Jurkat, Clone E6-1 (cell line): ENCODE data around the gene IFNG. TPM values are rescaled to one million over a fixed set of nuclear protein-coding genes. Genes with fewer than 3 reads are reported as not detected.
"Not testable (repeated sequence)": the region's sequence is repeated elsewhere in the genome, so short reads cannot be mapped to it uniquely, and the experiment has no call there.

Experiments used
- DNase-seq: peaks from one replicate; pipeline ENCODE4 v3.0.0-alpha.2; 2011; ENCODE audit warnings: low read depth, low spot score
- H3K4me3 ChIP-seq: 2 replicates; pipeline ENCODE4 v1.5.1; 2011; ENCODE audit warnings: mild to moderate bottlenecking, low read length, control low read depth, moderate library complexity
- polyA plus RNA-seq: library from polyadenylated mRNA; unstranded; fragments of >200 nt; gene quantifications from one replicate; pipeline ENCODE4 v1.2.1, GENCODE V29; 2012; ENCODE audit warnings: missing spikeins; ENCODE audit not compliant: insufficient read length, insufficient read depth

IFNG gene
- not detected for polyA plus RNA-seq

GRCh38 chr12:68159681-68160304 lies at the start of gene IFNG:
Gene IFNG, minus strand, starts transcription at chr12:68159740. Its CDS starts 125 bp downstream, at chr12:68159615.
- no peak for DNase-seq
- H3K4me3 ChIP-seq: no peak within 1 kb of the TSS

DNA sequence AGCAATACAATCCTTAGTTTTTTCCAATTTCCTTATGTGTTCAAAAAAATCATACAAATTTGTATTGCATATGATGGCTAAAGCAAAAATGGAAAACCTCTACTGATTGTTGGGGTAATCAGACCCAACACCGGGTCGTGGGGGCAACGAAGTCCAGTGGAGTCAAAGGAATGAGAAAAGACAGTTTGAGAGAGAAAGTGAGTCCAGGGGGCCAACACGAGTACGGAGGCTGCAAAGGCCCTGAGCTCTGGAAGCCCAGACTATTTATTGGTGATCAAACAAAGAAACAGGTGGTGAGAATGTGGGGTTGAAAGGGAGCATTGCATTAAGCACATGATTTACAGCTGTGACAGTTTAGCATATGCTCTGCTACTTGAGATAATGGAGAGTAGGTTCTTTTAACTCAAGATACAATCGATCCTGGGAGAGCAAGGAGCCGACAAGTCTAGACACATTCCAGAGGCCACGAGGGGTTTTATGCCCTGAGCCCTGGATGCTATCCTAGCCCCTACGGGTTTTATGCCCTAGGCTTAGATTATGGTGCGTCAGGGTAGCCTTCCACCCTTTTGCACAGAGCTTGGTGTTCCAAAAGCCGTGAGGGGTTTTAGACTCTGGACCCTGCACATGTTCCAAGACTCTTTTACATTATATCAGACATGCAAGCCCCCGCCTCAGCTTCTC lies 49.6 kb upstream of the IFNG start:
- not testable (repeated sequence) for H3K4me3 ChIP-seq, DNase-seq

DNA sequence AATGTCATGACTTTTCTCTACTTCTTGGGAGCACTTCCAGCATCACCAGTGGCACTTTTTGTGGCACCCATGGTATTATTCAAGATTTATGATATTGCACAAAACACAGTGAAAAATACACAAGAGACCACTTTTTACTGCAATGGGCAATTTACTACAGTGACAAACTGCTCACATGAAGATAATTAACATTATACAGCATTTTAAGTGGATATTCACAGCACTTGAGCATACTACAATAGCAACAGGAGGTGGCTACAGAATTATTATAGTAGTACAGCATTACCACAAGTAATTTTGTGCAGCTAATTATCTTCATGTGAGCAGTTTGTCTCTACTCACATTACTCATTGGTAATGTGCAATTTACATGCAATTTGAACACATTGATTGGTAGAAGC lies 47.7 kb upstream of the IFNG start:
- H3K4me3 ChIP-seq: no peak overlapping the region
- DNase-seq: no peak

- no peak for DNase-seq
These were observed 46.9 kb upstream of the IFNG start for GRCh38 chr12:68206446-68206845.

DNA sequence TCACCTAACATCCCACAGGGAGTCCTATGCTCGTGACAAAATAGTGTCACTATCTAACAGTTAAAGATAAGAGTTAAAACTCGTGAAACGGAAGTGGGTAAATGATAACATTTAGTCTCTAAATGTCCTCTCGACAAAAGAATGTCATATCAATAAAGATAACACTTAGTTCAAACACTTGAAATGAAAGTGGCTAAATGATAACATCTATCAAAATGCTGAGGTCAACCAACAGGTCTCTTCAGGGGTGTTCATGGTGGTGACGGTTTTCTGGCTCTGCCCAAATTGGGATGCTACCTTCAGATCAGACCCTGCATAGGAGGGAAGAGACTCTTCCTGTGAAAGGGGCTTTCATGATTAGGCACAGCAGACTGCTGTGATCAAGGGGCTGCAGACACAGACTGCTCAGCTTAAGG lies 43.9 kb upstream of the IFNG start:
- H3K4me3 ChIP-seq: no peak overlapping the region
- DNase-seq: peak; percentile 90

More at GRCh38 chr12:68206446-68206845, 46.9 kb upstream of the IFNG start:
- H3K4me3 ChIP-seq: no peak overlapping the region

DNA sequence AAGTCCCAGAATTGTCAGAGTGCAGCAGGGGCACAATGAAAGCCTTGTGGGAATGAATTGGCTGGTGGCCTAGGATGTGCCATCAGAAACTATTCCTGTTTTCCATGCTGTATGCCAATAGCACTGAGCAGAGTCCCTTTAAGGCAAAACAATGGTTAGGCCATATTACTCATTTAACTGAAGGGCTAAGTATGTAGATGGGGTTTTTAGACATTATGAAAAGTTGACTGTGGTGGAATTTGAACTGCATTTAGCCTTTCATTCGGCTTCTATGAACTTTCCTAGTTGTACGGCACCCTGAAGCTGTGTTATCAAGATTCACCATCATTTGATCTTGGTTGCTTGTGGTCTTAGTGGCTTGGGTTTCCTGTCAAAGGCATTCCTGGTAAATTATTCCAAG lies 41.3 kb upstream of the IFNG start:
- peak; percentile 37 for DNase-seq
- no peak overlapping the region for H3K4me3 ChIP-seq

- DNase-seq: no peak
- H3K4me3 ChIP-seq: no peak overlapping the region
These were observed 39.6 kb upstream of the IFNG start for GRCh38 chr12:68199127-68199526.

DNA sequence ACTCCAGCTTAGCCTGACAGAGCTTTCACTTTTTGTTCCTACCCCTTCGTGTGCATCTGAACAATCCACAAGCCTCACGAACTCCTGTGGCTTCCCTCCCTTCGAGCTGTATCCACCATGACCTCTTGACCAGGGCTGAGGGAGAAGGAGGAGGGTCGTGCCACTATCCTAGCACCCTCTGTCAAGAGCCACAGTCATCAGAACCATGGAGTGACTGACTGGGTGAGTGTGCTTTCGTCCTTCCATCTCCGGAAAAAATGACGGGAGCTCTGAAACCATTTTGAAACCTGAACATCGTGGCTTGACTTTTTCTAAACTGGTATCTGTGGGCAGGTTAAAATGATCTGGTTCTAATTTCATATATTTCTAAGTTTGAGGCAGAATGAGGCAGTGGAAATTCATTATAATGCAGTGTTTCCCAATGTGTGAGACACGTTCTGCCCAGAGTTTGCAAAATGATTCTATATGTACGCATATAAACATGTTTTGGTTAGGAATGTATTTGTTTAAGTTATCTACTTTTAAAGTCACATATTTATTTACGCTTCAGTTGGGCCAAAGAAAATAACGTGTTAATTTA lies 39.1 kb upstream of the IFNG start:
- DNase-seq: no peak
- no peak overlapping the region for H3K4me3 ChIP-seq

DNA sequence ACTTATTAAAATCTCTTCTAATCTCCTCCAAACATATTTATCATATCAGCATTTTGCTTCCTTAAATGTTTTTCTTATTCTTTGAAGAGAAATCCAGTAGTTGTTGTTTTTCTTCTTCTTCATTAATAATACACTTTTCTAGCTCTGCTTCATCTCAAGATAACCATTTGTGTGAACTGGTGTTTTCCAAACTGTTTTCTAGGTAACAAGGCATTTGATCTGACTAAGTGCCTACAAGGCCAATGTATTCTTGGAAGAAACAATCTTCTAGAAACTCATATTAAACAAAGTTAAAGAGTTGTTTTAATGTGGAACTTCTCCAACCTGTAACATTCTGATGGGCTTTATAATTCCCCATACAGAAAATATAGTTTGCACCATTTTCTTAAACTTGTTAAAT lies 30.8 kb upstream of the IFNG start:
- DNase-seq: no peak
- H3K4me3 ChIP-seq: no peak overlapping the region

DNA sequence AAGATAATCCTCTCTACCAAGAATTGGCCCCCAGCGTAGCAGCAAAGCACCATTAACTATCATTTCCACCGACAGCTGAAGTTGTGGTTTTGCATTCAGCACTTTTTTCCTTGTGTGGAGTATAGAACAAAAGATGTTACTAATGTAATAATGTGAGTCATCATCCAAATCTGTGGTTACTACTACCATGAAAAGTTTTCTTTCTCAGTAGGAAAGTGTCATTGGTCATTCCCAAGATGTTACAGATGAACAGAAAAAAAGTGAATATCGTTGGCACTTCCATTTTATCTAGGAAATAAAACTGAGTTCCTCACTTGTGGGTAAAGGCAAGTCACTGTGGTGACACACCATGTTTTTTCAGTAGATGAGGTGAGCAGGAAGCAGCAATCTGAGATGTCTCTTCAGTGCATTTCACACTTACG lies 30.3 kb upstream of the IFNG start:
- no peak overlapping the region for H3K4me3 ChIP-seq
- peak; percentile 19 for DNase-seq

DNA sequence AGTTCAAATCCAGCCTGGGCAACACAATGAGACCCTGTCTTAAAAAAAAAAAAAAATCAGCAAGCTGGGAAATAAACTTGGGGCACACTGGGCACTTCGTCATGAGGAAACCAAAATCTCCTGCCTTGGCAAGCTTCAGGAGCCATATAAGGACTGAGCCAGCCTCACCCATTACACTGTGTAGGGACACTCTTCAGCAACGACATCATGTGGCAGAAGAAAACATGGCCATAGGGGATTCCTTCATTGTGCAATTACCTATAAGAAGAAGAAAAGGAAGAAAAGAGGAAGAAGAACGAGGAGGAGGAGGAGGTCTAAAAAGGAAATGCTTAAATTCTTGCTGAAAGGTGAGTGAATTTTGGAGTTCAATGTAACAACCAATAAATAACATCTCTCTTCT lies 26.1 kb upstream of the IFNG start:
- no peak overlapping the region for H3K4me3 ChIP-seq
- DNase-seq: no peak

GRCh38 chr12:68180792-68181744 lies 21.5 kb upstream of the IFNG start:
- peak; percentile 78 for DNase-seq
- no peak overlapping the region for H3K4me3 ChIP-seq

DNA sequence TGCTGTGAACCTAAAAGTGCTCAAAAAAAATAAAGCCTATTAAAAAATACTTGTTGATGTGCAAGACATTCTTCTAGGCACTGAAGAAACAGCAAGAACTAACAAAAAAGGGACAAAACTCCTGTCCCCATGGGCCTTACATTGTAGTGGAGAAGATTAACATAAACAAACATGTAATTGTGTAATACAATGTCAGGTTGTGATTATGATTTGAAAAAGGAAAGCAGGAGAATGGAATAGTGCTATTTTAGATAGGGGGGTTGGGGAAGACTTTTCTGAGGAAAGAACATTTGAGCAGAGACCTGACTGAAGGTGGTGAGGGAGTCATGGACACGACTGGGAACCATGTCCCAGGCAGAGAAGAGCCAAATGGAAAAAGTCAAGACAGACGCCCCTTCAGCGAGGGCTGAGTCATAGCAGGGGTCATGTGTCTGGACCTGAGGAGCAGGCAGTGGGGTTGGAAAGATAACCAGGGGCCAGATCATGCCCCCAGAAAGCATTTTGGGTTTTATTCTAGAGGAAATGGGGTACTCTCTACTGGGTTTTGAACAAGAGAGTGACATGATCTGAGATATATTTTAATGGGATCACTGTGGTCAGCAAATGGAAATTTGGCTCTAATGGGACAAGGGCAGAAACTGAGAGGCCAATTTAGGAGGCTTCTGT lies 19.4 kb upstream of the IFNG start:
- H3K4me3 ChIP-seq: no peak overlapping the region
- DNase-seq: no peak

- DNase-seq: no peak
- H3K4me3 ChIP-seq: no peak overlapping the region
These were observed 18.6 kb upstream of the IFNG start for GRCh38 chr12:68178184-68178583.

DNA sequence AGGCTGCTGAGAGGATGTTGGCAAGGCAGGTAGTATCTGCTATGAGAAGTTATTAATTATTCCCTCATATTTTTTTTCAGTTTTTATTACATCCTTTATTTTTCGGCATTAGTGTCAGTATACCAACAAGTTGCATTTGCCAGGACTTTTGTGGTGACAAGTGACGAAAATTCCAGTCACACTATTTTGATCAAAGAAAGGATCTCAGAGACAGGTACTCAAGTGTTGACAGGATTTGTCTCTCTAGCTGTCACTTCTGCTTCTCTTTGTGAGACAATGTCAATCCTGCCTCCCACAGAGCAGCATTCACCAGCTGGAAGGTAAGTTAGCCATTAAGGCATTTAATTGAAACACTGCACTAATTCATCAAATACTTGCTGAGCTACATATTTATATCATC lies 18.0 kb upstream of the IFNG start:
- DNase-seq: no peak
- H3K4me3 ChIP-seq: no peak overlapping the region

DNA sequence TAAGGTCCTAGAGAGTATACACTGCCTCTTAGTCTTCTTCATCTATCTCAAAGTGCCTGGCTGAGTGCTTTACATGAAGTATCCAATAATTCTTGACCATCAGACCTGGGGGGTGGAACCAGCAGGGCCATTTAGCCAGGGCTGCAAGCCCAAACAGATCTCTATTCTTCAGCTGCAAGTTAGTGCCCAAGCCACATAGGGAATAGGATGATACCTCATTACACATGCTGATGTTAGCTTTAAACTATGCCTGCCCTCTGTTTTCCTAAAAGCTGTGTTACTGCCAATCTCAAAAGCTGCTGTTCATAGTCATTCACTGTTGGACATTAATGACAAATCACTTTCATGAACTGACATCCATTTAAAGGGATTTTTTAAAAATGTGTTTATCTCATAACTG lies 16.7 kb upstream of the IFNG start:
- no peak for DNase-seq
- H3K4me3 ChIP-seq: no peak overlapping the region

GRCh38 chr12:68175557-68176061 lies 16.1 kb upstream of the IFNG start:
- H3K4me3 ChIP-seq: no peak overlapping the region
- DNase-seq: peak; percentile 27

DNA sequence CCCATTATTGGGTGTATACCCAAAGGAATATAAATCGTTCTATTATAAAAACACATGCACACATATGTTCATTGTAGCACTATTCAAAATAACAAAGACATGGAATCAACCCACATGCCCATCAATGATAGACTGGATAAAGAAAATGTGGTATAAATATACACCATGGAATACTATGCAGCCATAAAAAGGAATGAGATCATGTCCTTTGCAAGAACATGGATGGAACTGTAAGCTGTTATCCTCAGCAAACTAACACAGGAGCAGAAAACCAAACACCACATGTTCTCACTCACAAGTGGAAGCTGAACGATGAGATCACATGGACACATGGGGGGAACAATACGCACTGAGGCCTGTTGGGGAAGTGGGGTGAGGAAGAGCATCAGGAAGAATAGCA lies 15.2 kb upstream of the IFNG start:
- DNase-seq, H3K4me3 ChIP-seq: not testable (repeated sequence)

DNA sequence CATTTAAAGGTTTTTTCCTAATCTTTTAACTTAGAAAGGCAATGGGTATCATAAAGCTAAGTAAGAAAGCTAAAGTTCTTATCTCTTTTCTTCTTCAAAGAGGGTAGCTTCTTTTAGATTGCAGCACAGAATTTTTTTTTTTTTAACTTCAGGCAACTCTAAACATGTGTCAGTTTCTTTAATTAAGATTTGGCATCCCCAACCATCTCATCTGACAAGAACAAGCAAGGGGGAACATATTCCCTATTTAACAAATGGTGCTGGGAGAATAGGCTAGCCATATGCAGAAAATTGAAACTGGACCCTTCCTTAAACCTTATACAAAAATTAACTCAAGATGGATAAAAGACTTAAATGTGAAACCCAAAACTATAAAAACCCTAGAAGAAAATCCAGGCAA lies 14.3 kb upstream of the IFNG start:
- DNase-seq: no peak
- H3K4me3 ChIP-seq: no peak overlapping the region
